ENCODE measurements around the gene ZFP64.
"Not testable (repeated sequence)": the region's sequence is repeated elsewhere in the genome, so short reads cannot be mapped to it uniquely, and the experiment has no call there.

The ZFP64 gene

DNA sequence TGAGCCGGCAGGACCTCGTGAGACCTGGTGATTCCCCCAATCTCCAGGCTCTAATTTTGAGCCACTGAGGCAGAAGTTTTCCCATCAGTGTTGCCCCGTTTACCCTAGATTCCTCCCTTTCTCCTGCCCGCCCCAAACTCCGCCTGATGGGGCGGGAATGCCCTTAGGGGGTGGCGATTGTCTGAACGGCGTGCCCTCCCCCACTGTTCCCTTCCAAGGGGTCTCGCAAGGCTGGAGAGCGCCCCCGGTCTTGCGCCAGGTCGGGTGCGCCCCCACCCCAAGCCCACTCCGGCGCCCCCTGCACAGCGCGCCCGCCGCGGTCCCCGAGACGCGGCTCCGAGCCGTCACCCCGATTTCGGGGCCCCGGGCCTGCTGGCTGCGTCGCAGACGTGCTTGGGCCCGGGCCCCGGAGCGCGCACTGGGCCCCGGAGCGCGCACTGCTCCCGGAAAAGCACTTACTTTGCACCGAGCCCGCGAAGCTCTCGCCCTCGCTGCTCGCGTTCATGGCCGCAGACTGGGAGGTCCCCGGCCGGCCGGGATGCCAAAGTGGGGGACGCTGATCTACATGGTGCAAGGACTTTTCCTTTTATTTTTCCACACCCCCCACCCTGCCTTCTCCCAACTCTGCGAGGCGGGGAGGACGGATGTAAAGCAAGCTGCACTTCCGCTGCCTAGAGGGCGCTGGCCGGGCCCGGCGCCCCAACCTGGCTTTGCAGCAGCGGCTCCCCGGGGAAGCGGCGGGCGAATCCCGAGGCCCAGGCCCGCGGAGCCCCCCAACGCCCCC lies at the start of gene ZFP64:
ZFP64 (minus strand) TSS at position 648 of the 784 bp plus-strand sequence; CDS start at position 505, 143 bp downstream.
- peak; percentile 23 to 57 (median 50) for DNase-seq

GRCh38 chr20:52240802-52241201 lies 49.2 kb upstream of the ZFP64 start:
- no peak for DNase-seq

DNA sequence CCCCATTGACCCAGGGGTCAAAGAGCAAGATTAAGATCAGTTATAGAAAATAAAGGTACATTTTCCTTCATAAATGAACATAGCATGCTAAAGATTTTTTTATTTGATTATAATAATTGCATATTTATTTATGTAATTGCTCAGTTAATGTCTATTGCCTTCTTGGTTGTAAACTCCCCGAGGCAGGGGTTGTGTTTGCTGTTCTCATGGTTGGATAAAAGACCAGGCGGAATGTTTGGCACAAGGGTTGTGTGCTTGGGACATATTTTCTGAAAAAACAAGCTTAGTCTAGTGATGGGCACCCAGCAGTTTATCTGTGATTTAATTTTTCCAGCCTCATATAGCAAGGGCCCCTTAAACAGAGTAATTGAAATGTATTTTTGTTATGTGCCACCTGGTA lies 47.5 kb upstream of the ZFP64 start:
- no peak for DNase-seq

- DNase-seq: no peak
These were observed 44.7 kb upstream of the ZFP64 start for GRCh38 chr20:52236292-52236691.

- no peak for DNase-seq
These were observed 43.5 kb upstream of the ZFP64 start for GRCh38 chr20:52235129-52235528.

- DNase-seq: no peak
These were observed 42.9 kb upstream of the ZFP64 start for GRCh38 chr20:52234302-52235045.

DNA sequence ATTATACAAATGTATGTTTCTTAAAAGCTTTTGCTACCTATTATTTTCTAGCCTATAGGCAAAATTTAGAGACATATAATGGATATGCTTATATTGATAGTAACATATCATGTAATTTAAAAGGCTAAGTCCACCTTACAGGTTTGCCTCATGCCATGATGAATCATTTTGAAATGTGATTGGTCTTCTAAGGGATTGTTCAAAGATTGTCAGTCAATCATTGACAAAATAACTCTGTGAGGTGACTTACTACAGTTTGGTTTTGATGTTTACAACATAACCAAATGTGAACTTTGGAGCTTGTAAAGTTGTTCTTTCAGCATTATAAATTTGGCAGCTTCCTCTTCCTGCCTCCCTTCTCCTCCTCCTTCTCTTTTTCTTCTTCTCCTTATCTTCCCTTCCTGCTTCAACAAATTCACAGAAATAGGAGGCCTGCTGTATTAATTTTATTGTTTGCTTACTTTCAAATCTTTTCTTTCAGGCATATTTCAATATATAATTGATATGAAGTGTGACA lies 39.7 kb upstream of the ZFP64 start:
- DNase-seq: no peak

- no peak for DNase-seq
These were observed 38.8 kb upstream of the ZFP64 start for GRCh38 chr20:52230409-52230808.

DNA sequence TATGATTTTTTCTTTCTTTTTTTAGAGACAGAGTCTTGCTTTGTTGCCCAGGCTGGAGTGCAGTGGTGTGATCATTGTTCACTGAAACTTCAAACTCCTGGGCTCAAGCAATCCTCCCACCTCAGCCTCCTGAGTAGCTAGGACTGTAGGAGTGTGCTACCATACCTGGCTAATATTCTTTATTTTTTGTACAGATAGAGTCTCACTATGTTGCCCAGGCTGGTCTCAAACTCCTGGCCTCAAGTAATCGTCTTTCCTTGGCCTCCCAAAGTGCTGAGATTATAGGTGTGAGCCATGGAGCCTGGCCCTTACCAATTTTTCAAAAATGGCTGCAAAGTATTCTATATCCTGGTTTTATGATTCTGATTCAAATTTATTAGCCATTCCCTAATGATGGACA lies 37.8 kb upstream of the ZFP64 start:
- DNase-seq: not testable (repeated sequence)

DNA sequence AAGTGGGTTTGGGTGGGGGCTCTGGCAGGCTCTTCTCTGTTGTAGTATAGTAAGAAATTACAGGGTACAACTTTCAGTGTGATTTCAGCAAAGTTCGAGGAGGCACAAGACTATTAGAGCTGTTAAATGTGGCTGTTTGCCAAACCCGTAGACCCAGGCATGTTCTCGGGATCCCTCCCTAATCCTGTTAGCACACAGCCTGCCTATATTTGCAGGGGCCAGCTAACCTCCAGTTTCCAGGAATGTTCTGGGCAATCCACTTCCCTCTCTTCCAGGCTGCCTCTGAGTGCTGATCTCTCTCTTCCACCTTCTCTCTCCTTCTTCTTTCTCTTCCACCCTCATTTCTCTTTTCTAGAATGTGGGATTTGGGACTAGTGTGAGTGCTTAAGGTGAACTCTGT lies 34.8 kb upstream of the ZFP64 start:
- no peak for DNase-seq

DNA sequence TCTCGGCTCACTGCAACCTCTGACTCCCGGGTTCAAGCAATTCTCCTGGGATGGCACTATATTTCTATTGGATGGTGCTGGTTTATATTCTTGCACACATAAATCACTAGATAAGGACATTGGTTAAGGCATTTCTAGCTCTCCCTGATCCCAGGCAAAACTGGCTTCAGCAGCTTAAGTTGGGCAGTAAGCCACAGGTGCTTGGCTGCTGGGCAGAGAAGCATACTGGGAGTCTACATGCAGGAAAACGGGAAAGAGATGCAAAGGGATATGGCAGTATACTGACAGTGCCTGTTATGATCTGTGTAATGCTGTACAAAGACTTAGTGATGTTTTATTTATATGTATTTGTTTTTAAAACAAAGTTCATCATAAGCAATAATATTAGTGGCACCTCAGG lies 33.3 kb upstream of the ZFP64 start:
- DNase-seq: no peak

- not testable (repeated sequence) for DNase-seq
These were observed 29.8 kb upstream of the ZFP64 start for GRCh38 chr20:52221362-52221761.

DNA sequence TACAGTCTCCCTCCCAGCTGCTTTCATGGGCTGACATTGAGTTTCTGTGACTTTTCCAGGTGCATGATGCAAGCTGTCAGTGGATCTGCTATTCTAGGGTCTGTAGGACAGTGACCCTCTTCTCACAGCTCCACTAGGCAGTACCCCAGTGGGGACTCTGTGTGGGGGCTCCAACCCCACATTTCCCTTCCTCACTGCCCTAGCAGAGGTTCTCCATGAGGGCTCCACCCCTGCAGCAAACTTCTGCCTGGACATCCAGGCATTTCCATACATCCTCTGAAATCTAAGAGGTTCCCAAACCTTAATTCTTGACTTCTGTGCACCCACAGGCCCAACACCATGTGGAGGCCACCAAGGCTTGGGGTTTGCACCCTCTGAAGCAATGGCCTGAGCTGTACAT lies 29.3 kb upstream of the ZFP64 start:
- DNase-seq: not testable (repeated sequence)

DNA sequence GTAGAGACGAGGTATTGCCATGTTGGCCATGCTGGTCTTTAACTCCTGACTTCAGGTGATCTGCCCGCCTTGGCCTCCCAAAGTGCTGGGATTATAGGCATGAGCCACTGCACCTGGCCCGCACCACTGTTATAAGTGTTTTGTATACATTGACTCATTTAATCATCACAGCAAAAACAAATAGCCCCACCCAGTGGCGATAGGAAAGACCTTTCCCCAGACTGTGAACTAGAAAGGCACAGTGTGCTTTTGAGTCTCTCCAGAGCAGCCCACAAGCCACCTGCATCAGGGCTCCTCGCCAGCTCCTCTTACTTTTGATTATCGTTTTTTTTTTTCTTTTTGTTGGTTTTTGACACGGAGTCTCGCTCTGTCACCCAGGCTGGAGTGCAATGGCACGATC lies 27.9 kb upstream of the ZFP64 start:
- DNase-seq: no peak

DNA sequence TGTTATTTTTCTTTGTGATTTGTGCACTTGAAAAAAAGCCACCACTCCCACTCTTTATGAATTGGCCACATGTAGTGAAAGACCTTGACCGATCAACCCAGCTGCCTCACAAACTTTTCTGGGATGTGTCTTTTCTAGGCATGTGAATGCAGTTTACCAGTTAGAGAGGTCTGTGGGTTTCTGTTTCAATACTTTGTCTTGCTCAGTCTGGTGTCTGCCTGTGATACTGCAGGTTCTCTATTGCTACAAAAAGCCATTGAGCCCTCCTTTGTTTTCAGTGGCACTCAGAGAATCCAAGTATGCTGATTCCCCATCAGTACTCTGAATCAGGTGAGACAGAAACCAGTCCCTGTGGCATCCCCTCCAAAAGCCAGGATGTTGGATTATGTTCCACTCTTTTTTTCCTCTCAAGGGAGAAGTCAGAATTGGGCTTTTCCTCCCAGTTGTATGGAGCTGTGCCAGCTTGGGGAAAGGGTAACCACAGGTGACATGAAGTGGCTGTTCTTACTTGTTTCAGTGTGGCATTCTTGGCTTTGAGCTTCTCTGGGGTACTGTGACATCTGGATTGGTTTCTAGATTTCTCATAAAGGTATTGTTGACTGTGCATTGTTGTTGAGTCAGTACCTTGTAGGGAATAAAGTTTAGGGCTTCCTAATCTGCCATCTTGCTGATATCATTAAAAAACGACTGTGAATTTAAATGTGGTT lies 26.3 kb upstream of the ZFP64 start:
- DNase-seq: no peak

GRCh38 chr20:52213995-52214394 lies 22.4 kb upstream of the ZFP64 start:
- no peak for DNase-seq

DNA sequence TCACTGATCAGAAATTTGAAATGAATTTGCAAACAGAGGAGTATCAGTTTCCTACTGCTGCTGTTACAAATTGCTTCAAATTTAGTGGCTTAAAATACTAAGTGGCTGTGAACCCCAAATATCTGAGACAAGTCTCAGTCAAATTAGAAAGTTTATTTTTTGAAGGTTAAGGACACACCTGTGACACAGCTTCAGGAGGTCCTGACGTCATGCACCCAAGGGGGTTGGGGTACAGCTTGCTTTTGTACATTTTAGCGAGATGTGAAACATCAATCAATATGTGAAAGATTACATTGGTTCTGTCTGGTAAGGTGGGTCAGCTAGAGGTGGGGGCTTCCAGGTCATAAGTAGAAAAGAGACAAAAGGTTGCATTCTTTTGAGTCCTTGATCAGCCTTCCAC lies 21.4 kb upstream of the ZFP64 start:
- DNase-seq: no peak

- DNase-seq: no peak
These were observed 18.7 kb upstream of the ZFP64 start for GRCh38 chr20:52210037-52210990.

- no peak for DNase-seq
These were observed 17.6 kb upstream of the ZFP64 start for GRCh38 chr20:52209154-52209571.

GRCh38 chr20:52207020-52207810 lies 15.6 kb upstream of the ZFP64 start:
- no peak for DNase-seq

DNA sequence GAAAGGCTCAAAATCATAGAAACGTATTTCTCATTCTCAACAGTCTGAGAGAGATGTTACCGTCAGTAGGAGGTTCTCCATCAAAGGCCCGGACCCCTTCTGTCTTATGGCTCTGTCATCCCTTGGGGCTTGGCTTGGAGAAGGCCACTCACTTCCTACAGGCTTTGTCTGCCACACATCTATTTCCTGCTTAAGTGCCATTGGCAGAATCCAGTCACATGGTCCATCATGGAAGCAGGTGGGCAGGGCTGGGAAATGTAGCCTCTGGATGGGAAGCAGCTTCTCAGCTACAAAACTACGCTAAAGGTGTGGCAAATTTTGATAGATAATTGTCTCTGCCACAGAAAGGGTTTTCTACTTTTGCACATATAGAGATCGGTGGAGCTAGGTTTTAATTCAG lies 12.6 kb upstream of the ZFP64 start:
- DNase-seq: no peak

Measured in activated CD4-positive, CD25-positive, alpha-beta regulatory T cell (primary cell).